RPMI8226 (cell line): ENCODE measurements around the gene WDR46.
"Not testable (repeated sequence)": the region's sequence is repeated elsewhere in the genome, so short reads cannot be mapped to it uniquely, and the experiment has no call there.

Experiments
- DNase-seq: peaks from one replicate; pipeline ENCODE4 v3.0.0-alpha.2; 2015

Gene WDR46

DNA sequence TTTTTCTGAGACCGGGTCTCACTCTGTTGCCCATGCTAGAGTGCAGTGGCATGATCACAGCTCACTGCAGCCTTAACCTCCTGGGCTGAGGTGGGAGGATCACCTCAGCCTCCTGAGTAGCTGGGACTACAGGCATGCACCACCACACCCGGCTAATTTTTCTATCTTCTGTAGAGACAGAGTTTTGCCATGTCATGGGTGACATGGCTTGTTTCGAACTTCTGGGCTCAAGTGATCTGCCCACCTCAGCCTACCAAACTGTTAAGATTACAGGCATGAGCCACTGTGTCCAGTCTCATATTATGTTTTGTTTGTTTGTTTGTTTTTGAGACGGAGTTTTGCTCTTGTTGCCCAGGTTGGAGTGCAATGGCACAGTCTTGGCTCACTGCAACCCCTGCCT is 3.8 kb downstream of the WDR46 start:
- DNase-seq: not testable (repeated sequence)

DNA sequence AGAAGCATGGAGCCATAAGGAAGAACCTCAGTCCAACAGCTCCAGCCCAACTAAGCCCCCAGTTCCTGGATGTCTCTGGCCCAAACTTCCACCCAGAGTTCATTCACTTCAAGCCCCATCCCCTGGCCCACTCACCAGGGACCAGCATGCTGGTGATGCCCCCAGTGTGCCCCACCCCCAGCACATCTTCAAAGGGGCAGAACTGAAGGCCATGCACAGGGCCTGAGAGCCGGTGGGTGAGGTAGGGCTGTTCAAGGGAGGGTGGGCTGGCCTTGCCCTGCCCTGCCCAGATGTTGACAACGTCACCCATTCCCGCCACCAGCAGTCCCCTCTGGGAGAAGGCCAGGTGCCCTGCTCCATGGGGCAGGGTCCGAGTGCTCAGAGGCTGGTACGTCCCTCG is 8.5 kb downstream of the WDR46 start:
- DNase-seq: no peak

DNA sequence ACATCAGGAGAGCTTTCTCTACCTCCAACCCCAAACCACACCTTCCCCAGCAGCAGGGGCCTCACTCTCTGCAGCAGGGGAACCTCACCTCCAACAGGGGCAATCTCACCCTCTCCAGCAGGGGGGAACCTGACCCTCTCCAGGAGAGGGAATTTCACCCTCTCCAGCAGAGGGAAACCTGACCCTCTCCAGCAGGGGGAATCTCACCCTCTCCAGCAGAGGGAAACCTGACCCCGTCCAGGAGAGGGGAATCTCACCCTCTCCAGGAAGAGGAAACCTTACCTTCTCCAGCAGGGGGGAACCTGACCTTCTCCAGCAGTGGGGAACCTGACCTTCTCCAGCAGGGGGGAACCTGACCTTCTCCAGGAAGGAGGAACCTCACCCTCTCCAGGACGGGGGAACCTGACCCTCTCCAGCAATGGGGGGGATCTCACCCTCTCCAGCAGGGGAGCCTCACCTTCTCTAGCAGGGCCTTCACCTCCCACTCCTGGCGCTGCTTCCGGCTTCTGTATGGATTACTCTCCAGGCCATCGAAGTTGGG is 9.0 kb downstream of the WDR46 start:
- peak; percentile 61 for DNase-seq

DNA sequence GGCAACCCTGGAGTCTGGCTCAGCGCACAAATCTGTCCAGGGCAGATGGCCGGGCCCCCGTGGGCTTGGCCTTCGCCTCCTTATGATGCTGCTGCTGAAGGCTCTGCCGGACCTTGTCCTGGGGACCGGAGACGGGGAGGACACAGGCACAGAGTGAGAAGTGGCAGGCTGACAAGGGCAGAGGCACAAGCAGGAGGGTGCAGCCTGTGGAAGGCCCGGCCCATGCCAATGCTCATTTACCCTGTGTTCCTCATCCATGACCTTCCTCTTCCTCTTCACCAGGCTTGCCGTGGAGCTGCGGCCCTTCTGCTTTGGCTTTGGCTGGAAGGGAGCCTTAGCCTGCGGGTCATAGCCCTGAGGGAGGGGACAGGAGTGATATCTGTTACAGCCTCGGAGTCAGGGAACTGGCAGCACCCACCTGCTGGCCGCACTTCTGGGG is 9.8 kb downstream of the WDR46 start:
- DNase-seq: no peak

DNA sequence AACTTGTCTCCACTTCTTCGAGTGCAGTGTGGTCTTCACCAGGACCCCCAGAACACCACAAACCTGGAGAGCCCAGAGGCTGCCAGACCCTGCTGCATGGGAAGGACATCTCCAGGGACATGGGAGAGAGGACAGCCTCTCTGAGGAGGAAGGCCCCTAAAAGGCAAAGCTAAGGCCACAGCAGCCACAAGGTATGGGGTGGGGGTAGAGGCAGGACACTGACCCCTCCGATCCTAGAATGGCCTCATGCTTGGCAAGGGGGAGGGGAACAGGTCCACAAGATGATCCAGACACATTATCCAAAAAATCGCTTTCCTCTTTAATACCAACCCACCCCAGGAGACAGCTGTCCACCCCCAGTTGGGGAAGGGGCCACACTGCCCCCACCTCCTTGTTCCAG is 10.2 kb downstream of the WDR46 start:
- no peak for DNase-seq

DNA sequence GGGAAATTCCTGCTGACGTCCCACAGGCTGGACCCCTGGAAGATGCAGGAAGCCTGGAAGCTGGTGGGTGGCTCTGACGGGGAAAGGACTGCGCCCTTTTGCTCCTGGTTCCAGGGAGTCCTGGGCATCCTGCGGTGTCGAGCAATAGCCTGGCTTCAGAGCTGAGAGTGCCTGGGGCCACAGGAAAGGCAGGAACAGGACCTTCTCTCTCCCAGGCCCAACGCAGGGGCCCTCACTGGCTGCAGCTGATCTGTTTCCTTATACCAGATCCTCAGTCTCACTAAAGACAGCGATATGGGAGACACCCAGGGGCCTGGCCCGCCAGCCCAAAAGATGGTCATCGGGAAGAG is 10.7 kb downstream of the WDR46 start:
- no peak for DNase-seq

DNA sequence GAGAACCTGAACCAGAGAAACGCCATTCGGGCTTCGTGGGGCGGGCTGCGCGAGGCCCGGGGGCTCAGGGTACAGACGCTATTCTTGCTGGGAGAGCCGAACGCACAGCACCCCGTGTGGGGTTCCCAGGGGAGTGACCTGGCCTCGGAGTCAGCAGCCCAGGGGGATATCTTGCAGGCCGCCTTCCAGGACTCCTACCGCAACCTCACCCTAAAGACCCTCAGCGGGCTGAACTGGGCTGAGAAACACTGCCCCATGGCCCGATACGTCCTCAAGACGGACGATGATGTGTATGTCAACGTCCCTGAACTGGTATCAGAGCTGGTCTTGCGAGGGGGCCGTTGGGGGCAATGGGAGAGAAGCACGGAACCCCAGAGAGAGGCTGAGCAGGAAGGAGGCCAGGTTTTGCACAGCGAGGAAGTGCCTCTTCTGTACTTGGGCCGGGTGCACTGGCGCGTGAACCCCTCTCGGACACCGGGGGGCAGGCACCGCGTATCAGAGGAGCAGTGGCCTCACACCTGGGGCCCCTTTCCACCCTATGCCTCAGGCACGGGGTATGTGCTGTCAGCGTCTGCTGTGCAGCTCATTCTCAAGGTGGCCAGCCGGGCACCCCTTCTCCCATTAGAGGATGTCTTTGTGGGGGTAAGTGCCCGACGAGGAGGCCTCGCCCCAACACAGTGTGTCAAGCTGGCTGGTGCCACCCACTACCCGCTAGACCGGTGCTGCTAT is 11.2 kb downstream of the WDR46 start:
- peak; percentile 35 for DNase-seq

DNA sequence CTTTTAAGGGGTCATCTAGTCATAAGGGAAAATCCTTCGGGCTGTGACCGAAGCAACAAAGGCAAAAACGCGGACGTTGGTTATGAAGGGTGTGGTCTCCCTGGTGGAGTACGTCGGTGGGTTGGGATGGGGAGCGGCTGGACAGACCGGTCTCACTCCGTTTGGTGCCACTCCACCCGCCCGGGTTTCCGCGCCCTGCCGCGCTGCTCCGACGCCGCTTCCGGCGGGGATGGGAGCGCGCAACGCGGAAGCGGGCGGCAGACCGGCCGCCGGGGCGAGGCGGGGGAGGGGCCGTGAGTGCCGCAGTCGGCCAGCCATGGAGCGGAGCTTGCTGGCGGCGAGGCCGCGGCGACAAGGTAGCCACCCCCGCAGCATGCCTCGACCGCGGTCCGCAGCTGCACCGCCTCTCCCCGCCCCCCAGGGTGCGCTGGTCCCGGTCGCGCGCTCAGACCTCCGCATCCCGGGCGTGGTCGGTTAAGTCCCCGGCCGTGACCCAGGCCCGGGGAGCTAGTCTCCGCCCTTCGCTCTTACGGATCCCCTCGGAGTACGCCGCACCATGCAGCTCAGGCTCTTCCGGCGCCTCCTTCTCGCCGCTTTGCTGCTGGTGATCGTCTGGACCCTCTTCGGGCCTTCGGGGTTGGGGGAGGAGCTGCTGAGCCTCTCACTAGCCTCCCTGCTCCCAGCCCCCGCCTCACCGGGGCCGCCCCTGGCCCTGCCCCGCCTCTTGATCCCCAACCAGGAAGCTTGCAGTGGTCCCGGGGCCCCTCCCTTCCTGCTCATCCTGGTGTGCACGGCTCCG is 12.0 kb downstream of the WDR46 start, which contains the start of gene B3GALT4:
Gene B3GALT4 (plus strand): TSS at position 260 of the 799 bp plus-strand sequence. CDS start 297 bp downstream, at position 557.
- peak; percentile 72 for DNase-seq

DNA sequence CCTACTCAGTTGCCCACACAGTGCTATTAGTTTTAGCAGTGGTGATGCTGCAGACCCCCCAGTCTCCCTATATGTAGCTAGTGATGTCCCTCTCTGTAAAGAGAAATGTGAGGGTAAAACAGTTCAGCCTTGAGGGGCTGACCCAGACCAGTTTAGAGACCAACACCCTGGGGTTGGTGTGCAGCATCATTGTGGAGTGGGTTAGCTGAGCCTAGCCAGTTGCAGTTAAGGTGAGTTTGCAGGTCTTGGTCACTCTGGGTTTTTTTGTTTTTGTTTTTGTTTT is 12.5 kb downstream of the WDR46 start:
- no peak for DNase-seq

DNA sequence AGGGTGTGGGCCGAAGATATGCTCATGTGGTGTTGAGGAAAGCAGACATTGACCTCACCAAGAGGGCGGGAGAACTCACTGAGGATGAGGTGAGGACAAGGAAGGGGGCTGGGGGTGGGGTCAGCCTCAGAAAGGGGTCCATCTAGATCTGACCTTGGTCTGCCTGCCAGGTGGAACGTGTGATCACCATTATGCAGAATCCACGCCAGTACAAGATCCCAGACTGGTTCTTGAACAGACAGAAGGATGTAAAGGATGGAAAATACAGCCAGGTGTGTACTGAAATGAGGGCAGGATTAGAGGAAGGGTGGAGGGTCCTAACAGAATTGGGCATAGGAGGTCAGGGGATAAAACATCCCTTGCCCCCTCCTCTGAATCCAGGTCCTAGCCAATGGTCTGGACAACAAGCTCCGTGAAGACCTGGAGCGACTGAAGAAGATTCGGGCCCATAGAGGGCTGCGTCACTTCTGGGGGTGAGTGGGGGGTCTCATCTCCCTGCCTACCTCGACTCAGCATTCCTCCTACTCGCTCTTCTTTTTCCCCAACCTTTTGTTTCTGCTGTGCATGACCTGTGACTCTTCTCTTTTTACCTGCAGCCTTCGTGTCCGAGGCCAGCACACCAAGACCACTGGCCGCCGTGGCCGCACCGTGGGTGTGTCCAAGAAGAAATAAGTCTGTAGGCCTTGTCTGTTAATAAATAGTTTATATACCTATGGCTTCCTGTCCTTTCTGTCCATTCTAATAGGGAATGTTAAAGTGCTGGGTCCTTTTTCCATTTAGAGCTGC is 13.1 kb downstream of the WDR46 start:
- DNase-seq: not testable (repeated sequence)

DNA sequence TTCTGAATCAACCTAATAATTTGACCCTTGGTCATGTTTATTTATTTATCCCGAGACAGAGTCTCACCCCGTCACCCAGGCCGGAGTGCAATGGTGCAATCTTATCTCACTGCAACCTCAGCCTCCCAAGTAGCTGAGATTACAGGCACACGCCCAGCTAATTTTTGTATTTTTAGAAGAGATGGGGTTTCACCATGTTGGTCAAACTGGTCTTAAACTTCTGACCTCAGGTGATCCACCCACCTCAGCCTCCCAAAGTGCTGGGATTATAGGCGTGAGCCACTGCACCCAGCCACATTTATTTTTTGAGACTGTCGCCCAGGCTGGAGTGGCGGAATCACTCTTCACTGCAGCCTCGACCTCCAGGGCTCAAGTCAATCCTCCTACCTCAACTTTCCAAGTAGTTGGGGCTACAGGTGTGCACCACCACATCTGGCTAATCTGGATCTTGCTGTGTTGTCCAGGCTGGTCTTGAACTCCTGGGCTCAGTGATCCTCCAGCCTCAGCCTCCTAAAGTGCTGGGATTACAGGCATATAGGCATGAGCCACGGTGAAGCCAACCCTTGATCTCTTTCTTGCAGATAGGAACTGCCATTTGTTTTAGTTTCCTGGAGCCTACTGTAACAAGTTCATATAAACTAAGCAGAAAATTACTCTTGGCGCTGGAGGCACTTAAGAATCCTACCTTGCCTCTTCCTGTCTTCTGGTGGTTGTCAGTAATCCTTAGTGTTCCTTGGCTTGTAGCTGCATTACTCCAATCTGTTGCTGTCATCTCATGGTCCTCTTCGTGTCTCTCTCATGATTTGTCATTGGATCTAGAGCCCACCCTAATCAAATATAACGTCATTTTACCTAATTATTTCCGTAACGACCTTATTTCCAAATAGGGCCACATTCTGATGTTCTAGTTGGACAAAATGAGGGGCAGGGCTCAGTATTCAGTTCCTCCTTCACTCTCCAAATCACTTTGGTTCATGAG is 14.8 kb downstream of the WDR46 start:
- DNase-seq: no peak

DNA sequence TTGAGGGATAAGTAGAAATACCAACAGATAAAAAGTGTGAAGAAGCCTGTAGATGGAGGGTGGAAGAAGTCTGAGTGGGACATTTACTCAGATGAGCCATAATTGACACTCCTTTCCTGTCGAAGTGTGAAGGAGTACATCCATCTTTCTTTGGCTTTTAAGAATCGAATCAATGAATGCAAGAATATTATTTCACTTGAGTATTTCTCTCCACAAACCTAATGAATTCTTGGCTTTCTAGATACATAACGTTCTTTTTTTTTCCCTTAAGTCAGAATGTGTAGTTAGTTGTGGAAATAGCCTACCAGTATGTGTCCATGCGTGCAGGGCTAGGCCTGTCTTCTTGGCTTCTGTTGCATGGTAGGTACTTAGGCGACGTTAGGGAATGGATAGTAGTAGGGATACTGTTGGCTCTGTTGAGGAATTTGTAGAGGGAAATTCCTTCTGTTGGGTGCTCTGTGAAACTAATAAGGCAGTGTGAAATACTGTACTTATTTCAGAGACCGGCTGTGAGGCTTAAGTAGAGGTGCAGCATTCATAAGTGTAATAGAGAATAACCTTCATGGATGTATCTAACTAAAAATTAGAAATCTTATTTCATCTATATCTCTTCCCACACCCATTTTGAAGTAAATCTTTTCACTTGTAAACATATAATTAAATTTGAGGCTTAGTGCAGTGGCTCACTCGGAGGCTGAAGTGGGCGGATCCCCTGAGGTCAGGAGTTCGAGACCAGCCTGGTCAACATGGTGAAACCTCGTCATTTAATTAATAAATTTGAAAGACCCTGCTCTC is 15.7 kb downstream of the WDR46 start:
- no peak for DNase-seq

DNA sequence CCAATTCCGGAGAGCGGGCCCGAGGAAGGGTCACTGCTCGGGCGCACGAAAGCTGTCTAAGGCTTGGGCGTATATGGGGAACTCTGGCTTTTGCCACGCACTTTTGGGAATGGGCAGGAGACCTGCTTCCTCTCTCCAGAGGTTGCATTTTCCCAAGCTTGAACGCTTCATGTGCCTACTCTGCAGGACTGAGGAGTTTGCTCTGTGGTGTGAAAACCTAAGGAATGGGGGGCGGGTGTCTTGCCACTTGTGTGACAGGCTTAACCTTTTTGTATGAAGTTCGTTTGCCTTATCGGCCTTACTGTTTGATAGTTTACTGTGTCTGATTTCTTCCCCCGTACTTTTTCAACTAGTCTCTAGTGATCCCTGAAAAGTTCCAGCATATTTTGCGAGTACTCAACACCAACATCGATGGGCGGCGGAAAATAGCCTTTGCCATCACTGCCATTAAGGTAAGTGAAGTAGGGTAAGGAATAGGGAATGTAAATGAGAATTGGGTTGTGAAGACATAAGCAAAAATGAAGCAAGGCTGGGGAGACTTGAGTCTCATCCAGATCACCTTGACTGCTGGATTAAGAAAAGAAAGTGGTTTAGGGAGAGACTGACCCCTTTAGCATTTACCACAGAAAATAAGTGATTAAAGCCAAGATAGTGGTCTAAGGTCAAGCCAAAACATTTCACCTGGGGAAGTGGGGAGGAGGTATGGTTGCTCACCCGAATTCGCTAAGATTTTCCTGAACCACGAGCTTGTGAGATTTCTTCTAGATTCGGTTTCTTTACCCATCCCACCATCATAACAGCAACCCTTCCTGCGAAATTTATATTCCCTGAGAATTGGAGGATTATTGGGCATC is 16.5 kb downstream of the WDR46 start:
- DNase-seq: no peak

DNA sequence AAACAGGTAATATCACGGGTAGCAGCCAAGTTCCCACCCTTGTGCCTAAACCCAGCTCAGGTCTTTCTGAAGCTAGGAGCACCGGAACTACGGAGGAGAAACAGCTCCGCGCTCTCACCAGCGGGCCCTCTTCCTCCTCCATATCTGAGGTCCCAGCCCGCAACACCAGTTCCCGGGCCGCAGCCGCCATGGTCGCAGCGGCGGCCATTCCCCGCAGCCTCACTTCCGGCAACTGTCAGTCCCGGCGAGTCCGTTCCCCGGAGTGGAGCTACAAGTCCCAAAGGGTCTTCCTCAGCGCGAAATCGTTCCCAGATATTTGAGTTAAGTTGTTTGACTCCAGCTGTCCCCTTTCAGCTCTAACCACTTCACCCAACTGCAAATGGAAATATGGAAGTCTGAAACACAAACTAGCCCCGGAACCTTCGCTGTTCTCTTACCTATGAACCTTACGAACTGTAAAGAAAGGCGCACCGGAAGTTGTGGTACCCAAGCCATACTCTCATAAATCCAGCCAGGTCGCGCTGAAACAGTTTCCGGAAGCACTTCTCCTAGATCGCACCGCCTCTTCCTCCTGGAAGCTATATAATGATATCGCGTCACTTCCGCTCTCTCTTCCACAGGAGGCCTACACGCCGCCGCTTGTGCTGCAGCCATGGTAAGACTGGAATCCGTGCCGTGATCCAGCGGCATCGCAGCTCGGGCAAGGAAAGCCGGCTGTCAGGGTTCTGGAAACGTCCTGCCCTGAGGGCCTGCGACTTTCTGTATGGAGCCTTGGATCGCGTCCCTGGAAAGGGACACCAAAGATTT is 17.4 kb downstream of the WDR46 start, which contains the start of the genes RPS18 and VPS52:
Gene RPS18 (plus strand): TSS at position 608 of the 807 bp plus-strand sequence. CDS start 45 bp downstream, at position 653.
Gene VPS52 (minus strand): TSS at position 409 of the 807 bp plus-strand sequence. CDS start 201 bp downstream, at position 208.
- DNase-seq: peak; percentile 99

DNA sequence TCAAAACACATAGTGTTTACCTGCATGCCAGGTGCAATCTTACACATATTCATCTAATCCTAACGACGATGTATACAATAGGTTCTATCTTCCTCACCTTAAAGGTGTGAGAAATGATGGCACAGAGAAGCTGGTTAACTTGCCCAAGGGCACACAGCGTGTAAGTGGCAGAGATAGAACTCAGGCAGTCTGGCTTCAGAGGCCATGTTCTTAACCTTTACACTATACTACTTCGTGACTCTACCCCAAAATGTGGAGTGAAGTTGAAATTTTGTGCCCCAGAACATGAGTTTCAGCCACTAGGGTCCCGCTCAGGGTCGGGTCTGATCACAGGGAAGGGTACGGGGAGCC is 17.9 kb downstream of the WDR46 start:
- DNase-seq: peak; percentile 30

DNA sequence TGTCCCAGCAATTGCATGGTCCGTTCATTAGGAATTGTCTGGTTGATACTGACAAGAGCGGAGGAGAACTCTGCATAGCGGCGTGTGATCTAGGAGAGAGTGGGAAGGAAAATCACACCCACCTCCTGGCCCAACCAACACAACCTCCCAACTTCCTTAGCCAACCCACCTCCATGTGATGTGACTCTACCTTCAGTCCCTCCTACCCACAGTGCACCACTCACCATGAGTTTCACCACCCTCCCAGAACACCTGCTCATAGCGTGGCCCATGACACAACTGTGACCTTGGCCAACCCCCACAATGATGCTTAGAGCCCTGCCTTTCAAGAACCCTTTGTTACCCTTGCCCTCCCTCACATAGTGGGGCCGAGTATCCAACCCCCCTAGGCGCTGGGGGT is 25.0 kb downstream of the WDR46 start:
- DNase-seq: no peak

DNA sequence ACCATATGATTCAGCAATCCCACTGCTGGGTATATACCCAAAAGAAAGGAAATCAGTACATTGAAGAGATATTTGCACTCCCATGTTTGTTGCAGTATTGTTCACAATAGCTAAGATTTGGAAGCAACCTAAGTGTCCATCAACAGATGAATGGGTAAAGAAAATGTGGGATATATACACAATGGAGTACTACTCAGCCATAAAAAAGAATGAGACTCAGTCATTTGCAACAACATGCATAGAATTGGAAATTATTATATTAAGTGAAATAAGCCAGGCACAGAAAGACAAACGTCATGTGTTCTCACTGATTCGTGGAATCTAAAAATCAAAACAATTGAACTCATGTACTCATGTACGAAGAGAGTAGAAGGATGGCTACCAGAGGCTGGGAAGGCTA is 26.5 kb downstream of the WDR46 start:
- DNase-seq: not testable (repeated sequence)

DNA sequence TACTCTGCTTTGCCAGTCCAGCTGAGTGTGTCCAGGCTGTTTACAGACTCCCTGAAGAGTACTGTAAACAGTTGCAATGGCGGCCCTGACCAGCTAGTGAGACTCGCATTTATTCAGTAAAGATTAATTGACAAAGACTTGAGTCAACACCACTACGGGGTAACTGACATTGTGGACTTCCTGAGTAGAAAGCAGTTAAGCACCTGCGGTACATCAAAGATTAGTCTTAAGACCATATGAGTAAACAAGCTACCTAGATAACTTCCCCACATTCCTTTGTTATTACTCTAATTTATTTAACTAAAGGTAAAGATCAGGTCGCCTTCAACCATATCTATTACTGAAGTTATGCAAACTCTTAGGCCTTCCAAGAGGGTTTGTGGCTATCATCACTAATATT is 30.0 kb downstream of the WDR46 start:
- DNase-seq: no peak

DNA sequence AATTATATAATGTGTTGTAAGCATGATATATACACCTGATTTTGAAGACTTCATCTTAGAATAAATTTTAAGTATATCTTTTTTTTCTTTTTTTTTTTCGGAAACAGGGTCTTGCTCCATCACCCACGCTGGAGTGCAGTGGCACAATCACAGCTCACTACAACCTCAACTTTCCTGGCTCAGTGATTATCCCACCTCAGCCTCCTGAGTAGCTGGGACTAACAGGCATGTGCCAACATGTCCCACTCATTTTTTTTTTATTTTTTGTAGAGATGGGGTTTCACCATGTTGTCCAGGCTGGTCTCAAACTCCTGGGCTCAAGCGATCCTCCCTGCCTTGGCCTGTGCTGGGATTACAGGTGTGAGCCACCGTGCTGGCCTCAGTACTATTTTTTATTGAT is 34.4 kb downstream of the WDR46 start:
- DNase-seq: no peak
